H4 (cell line): ENCODE data around the gene ATP1A4. TPM values are rescaled to one million over a fixed set of nuclear protein-coding genes. Genes with fewer than 3 reads are reported as not detected.

ENCODE experiments used
- DNase-seq: peaks from one replicate; pipeline ENCODE4 v3.0.0-alpha.2; 2015; ENCODE audit warnings: low spot score
- total RNA-seq: library from RNA; depleted of rRNA; stranded (reverse); fragments of >200 nt; shearing (Covaris generic); gene quantifications from 2 replicates; pipeline ENCODE4 v1.2.3, GENCODE V29; 2014

Gene ATP1A4
- total RNA-seq, 1 experiment from 2014 or later, result not detected

- no peak for DNase-seq
These were observed 20.6 kb downstream of the ATP1A4 start for GRCh38 chr1:160171980-160172379.

DNA sequence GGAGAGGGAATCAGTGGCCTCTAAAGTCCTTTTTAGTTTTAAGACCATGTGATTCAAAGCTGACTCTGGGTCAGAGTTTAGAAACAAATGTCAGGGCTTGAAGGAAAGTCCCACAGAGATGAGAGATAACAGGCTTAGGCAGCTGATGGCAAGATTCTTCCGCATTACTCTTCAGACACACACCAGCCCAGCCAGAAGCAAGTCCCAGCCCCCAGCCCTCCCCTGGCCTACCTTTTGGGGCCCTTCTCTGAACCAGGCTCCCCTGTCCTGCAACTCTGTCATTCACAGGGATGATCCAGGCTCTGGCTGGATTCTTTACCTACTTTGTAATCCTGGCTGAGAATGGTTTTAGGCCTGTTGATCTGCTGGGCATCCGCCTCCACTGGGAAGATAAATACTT is 25.8 kb downstream of the ATP1A4 start:
- no peak for DNase-seq

DNA sequence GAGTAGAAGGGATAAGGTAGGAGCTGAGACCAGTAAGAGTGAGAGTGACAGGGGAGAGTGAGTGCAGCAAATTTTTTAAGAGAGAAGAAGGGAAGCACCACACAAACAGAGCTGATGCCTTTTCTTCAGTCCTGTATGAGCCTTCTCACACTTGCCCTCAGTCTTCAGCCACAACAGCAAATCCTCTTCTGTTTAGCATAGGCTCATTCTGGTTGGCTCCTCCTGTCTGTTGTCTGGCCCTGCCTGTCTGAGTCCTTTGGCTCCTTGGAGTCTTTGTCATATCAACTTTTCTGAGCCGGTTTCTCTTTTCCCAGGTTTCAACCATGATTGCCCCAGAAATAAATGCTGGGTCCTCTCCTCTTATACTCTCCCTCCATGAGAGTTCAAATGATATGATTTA is 26.3 kb downstream of the ATP1A4 start:
- no peak for DNase-seq

- no peak for DNase-seq
These were observed 27.3 kb downstream of the ATP1A4 start for GRCh38 chr1:160178731-160179130.

- DNase-seq, result no peak
These were observed 27.9 kb downstream of the ATP1A4 start for GRCh38 chr1:160179336-160179735.

DNA sequence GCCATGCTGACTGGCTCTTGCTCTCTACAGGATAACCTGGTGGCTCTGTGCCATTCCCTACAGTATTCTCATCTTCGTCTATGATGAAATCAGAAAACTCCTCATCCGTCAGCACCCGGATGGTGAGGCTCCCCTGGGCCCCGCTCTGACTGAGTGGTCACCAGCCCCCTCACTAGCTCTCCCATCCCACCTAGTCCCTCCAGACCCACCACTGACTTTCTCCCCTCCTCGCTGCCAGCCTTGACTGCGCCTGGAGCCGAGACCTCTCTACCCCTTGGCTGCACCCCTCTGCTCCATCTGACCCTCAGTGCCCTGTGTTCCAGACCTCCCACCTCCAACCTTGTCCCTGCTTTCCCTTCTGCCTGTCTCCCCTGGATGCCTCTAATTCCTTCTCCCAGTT is 34.8 kb downstream of the ATP1A4 start:
- DNase-seq, result no peak

DNA sequence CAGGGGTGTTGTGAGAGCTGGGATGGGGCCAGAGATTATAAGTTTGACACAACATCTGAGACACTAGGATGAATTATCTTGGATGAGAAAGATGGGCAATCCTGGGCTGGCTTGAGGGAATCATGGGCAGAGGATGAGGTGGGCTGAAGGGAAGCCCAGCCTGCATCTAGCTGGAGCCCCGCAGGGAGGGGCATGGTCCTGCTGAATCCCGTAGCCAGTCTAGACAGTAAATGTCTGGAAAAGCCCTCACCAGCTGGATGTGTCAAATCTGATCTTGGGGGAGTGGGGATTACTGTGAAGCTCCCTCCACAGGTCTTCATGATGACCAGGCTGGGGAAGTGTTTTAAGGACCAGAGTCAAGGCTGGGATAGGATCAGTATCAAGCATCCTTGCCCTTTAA is 35.3 kb downstream of the ATP1A4 start:
- no peak for DNase-seq

DNA sequence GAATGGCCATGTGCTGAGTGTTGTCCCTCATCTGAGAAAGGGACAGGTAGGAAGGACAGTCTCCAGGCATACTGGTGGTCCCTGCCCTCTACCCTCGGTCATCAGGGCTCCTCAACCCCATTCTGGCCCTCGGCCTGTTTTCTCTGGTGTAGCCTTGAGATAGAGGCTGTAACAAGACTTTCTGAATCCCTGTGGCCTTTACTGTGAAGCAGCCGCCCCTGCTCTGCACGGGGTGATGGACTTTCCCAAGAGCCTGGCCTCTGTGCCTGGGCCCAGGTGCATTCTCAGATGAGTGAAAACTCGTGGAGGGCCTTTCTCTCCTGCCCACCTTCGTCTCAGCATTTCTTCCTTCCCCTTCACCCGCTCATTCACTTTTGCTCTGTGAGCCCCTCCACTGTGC is 36.0 kb downstream of the ATP1A4 start:
- no peak for DNase-seq

GRCh38 chr1:160188341-160188740 is 36.9 kb downstream of the ATP1A4 start:
- DNase-seq, result no peak

- no peak for DNase-seq
These were observed 38.5 kb downstream of the ATP1A4 start, which contains the start of gene CASQ1 for GRCh38 chr1:160189649-160190625. TSS of gene CASQ1 (plus strand) at chr1:160190575. CDS start at chr1:160190752, 177 bp downstream.

- no peak for DNase-seq
These were observed 40.4 kb downstream of the ATP1A4 start for GRCh38 chr1:160191756-160192155.

DNA sequence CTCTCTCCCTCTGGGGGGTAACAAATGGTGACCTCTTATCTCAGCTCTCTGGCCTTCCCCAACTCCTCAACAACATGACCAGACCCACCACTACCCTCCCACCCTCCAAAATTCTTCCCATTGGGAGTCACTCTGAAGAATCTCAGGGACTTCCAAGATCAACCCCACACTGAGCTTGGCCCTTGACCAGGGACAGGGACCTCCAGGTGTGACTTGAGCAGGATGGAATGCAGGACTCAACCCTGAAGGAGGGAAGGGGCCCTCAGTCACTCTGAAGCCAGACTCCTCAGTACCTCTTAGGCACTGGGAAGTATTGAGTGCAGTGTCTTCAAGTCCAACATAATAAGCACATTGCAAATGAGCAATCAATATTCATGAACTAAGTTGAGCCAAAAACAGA is 40.8 kb downstream of the ATP1A4 start:
- no peak for DNase-seq

DNA sequence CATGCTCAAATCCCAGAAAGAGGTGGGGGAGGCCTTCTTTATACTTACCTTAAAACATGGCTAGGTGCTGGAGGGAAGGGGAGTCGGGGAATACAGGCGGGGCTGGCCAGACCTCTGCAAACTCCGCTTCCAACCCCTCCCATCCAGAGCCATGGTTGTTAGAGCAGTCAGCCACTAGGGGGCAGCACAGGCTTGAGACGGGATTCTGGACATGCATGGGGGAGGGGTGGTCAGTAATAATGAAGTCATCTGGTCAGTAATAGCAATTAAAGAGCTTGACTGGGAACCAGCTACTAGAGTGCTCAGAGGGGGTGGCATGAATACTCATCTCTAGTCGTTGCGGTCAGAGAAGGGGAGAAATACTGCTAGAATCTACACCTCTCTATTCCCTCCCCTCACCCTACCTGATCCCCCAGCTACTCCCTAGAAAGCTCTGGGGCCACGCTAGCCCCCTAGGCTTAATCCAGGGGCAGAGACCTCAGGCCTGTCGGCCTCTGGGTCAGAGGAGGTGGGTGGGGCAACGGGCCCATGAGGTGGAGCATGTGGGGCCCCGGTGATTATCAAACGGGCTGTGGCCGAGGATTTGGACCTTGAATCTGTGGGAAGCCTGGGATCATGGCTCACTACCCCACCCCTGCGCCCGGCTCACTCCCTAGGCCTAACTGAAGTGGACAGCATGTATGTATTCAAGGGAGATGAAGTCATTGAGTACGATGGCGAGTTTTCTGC is 41.9 kb downstream of the ATP1A4 start:
- peak; percentile 73 for DNase-seq

DNA sequence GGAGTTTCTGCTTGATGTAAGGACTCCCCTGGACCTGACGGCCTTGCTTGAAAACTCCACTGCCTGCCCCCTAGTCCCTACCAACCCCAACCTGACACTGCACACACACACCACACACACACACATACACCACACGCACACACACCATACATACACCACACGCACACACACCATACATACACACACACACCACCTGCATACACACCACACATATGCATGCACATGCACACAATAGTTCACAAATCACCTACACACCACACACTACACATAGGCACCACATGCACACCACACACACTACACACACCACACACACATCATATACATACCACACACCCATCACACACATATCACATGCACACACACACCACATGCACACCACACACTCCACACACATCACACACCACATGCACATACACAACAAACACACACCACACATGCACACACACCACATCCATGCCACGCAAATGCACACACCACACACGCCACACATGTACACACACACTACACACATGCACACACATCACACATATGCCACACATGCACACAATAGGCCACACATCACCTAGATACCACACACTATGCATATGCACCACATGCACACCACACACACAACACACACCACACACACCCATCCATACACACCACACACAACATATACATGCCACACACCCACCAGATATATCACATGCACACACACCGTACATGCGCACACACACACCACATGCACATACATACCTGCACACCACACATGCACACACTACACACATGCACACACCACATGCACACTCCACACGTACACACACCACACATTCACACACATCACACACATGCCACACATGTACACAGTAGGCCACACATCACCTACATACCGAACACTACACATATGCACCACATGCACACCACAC is 42.7 kb downstream of the ATP1A4 start:
- no peak for DNase-seq

DNA sequence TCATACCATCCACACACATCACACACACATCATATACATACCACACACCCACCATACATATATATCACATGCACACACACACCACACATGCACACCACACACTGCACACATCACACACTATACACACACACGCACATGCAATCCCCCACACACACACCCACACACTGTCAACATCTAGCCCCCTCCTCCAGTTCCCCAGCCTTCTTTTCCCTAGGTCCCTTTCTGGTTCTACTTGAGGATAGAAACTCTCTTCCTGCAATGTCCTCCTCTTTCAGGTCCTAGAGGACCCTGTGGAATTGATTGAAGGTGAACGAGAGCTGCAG is 43.3 kb downstream of the ATP1A4 start:
- no peak for DNase-seq

GRCh38 chr1:160196143-160196542 is 44.7 kb downstream of the ATP1A4 start:
- no peak for DNase-seq

GRCh38 chr1:160197231-160197630 is 45.8 kb downstream of the ATP1A4 start:
- DNase-seq, result no peak

GRCh38 chr1:160200786-160201185 is 49.4 kb downstream of the ATP1A4 start:
- DNase-seq, result no peak

DNA sequence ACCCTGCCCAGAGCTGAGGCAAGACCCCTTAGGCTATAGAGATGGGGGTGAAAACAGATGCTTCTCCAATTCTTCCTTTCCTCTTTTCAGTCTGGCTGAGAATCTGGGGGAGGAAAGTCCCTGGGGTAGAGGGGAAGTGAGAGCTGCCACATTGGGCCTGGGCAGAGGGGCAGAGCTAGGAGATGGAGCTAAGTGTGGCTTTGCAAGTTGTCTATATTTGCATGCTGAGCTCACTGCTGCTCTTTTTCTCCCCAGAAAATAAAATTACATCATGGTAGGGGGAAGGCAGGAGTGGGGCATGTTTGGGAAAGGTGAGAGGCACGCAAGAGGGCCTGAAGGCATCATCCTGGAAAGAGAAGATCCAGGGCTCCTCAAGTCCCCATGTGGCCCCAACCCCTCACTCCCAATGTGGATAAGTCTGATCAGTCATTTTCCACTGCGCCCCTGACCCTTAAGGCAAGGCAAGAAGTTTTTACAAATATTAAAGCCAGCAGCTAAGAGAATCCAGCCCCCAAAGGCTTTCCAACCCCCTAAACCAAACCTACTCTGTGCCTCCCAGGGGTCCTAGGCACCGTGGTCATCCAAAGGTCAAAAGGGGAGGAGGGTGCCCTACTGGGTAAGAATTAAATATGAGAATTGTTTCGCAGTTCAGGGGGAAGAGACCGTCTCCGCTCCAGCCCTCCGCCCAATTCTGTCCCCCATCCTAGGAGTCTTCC is 53.3 kb downstream of the ATP1A4 start:
- DNase-seq, result no peak

DNA sequence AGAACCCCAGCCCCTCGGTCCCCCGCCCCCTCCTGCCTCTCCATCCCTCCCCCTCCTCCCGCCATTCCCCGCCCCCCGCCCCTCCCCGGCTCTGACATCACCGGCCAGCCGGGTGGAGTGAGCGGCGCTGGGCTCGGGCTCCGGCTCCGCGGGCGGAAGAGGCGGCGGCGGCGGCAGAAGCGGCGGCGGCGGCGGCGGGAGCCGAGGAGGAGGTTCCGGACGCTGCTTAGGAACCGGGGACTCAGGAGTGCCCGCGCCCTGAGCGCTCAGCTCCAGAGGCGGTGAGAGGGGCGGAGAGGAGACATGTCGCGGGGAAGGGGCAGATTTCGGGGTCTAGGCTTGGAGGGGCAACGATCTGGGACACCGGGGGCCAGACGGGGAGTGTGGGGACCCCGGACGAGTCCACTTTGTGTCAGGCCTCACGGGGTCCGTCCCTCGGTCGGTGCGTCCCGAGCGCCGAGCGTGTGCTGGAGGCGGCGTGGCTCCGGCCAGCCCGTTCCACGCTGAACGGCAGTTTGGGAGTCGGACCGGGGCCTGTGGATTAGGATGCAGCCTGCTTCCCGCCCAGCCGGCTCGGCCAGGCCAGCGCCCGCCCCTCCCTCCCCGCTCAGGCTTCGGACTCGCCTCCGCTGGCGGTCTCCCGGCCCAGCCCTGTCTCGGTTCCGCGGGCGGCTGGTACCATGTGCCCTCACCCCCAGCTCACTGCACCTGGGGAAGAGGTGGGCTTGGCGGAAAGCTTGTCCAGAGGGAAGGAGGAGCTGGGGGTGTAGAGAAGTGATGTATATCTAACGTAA is 54.0 kb downstream of the ATP1A4 start, which contains the start of gene PEA15:
Gene PEA15, plus strand, starts transcription at position 143 of the 794 bp plus-strand sequence. CDS start 6,161 bp downstream, outside the sequence.
- no peak for DNase-seq
